Heart left ventricle (tissue), 13 donors: ENCODE data around the gene ARNT2.

Experiments used
- CTCF ChIP-seq, 12 donors: fragments of 200-600 bp; sonication (generic) in 4 of 12; IDR thresholded peaks; one replicate each; pipeline versions ENCODE4 v1.5.0 to v1.8.0; 2018 to 2022; ENCODE audit warnings: antibody characterized with exemption in 12 of 12, mild to moderate bottlenecking in 5 of 12
- POLR2A ChIP-seq, 2 donors: fragments of 450-650 bp; IDR thresholded peaks; one replicate each; pipeline ENCODE4 v1.6.1; 2017; ENCODE audit warnings: antibody characterized with exemption in 2 of 2, mild to moderate bottlenecking in 2 of 2, moderate library complexity in 2 of 2
- donor health status: ischemic (EF 13 %, LVEDD 7.1; RV severe dilation, severe dysfunction).
- donor health status: DM: no; HTN: yes; CAD: no.
- donor health status: DM: no; HTN: no; CAD: no.
- donor health status: ischemic (EF 25% LVEDD 6.9; RV normal size, moderate dysfunction).
- donor health status: ischemic (EF 25% LVEDD 5.7; RV mildly dilated, moderate dysfunction).
- donor health status: ischemic (EF 35%, LVEDD 5.7; RV mildly dilated, moderate dysfunction).
- donor health status: nonischemic (EF 11% LVEDD 7.7; RV severe dilation, severe dysfunction).
- donor health status: DM: yes; HTN: yes; CAD: no.
- donor health status: PGD.
- donor health status: ischemic (EF 29% LVEDD 5.4; RV normal size, mild dysfunction).
- donor health status: nonischemic (EF 23%, LVEDD 6.1; RV moderate dilation, normal function).

- TF ChIP-seq CTCF (IDR thresholded peaks at IDR 0.05) = no peak
- TF ChIP-seq POLR2A (IDR thresholded peaks at IDR 0.05) = no peak
Measured at GRCh38 chr15:80586161-80586560, 182.0 kb downstream of the ARNT2 start.
